Stimulated activated naive B cell treated with anti-CD40 and anti-IgM and Interleukin-4, amounts not matched to agents 10 μg/mL and 1 μg/mL and 100 μg/mL, for 72 hours (primary cell): ENCODE measurements around the gene TCP11.
"Not testable (repeated sequence)": the region's sequence is repeated elsewhere in the genome, so short reads cannot be mapped to it uniquely, and the experiment has no call there.

ENCODE experiments used
- ATAC-seq, 2 donors: fragments of 150-1000 bp; cut with Tn5 transposase; replicated peaks; 2 replicates each; pipeline ENCODE4 v1.10.0; 2021; ENCODE audit warnings: moderate library complexity in 1 of 2
- DNase-seq: peaks from one replicate; pipeline ENCODE4 v3.0.0; 2021
- H3K27ac Mint-ChIP-seq: one replicate; pipeline ENCODE4 v1.8.0; 2022; ENCODE audit warnings: mild to moderate bottlenecking, mixed read lengths
- H3K27me3 Mint-ChIP-seq, 2 donors: one replicate each; pipeline ENCODE4 v1.8.0; 2022; ENCODE audit warnings: mixed read lengths in 2 of 2
- H3K36me3 Mint-ChIP-seq, 2 donors: one replicate each; pipeline ENCODE4 v1.8.0; 2022; ENCODE audit warnings: mixed read lengths in 2 of 2, mild to moderate bottlenecking in 1 of 2
- H3K4me1 Mint-ChIP-seq, 2 donors: one replicate each; pipeline ENCODE4 v1.8.0; 2022; ENCODE audit warnings: mixed read lengths in 2 of 2, mild to moderate bottlenecking in 1 of 2
- H3K4me3 Mint-ChIP-seq, 2 donors: one replicate each; pipeline ENCODE4 v1.8.0; 2022; ENCODE audit warnings: mild to moderate bottlenecking in 2 of 2, mixed read lengths in 2 of 2, moderate library complexity in 1 of 2
- H3K9me3 Mint-ChIP-seq, 2 donors: one replicate each; pipeline ENCODE4 v1.8.0; 2022; ENCODE audit warnings: mixed read lengths in 2 of 2, mild to moderate bottlenecking in 1 of 2

TCP11 gene

GRCh38 chr6:35147026-35147425, 5.9 kb upstream of the TCP11 start:
- Mint-ChIP-seq H3K27ac (no peak overlapping the region), H3K27me3 (peaks cover 8 to 14% of the 10 kb centered on the region in 2 donors), H3K4me1 (no peaks in the 10 kb centered on the region), H3K4me3 (no peak overlapping the region), H3K36me3 (no peaks in the 10 kb centered on the region), H3K9me3 (no peaks in the 10 kb centered on the region)
- ATAC-seq (no peak), DNase-seq (no peak)

GRCh38 chr6:35146453-35146852, 5.3 kb upstream of the TCP11 start:
- no peaks in the 10 kb centered on the region for H3K9me3 Mint-ChIP-seq
- H3K27ac Mint-ChIP-seq, result no peak overlapping the region
- ATAC-seq, result peak; percentile 33 to 66
- DNase-seq, result no peak
- H3K36me3 Mint-ChIP-seq, result no peaks in the 10 kb centered on the region
- H3K4me3 Mint-ChIP-seq, result no peak overlapping the region
- H3K27me3 Mint-ChIP-seq, result peaks cover 14 to 18% of the 10 kb centered on the region in 2 donors
- peaks cover 0 to 2% of the 10 kb centered on the region in 2 donors for H3K4me1 Mint-ChIP-seq

- H3K27me3 Mint-ChIP-seq, result peaks cover 17 to 19% of the 10 kb centered on the region in 2 donors
- no peaks in the 10 kb centered on the region for H3K9me3 Mint-ChIP-seq
Observed at GRCh38 chr6:35145757-35146156, 4.6 kb upstream of the TCP11 start.

GRCh38 chr6:35142588-35143569, 1.7 kb upstream of the TCP11 start:
- Mint-ChIP-seq H3K27me3 (peaks cover 24 to 29% of the 10 kb centered on the region in 2 donors), H3K36me3 (peaks cover 0 to 3% of the 10 kb centered on the region in 2 donors), H3K27ac (no peak overlapping the region), H3K9me3 (no peaks in the 10 kb centered on the region), H3K4me3 (no peak overlapping the region), H3K4me1 (peaks cover 7 to 11% of the 10 kb centered on the region in 2 donors)
- DNase-seq (no peak), ATAC-seq (no peak)

More at GRCh38 chr6:35145757-35146156, 4.6 kb upstream of the TCP11 start:
- no peak for DNase-seq
- Mint-ChIP-seq H3K27ac (no peak overlapping the region), H3K4me3 (no peak overlapping the region), H3K36me3 (no peaks in the 10 kb centered on the region), H3K4me1 (peaks cover 1 to 3% of the 10 kb centered on the region in 2 donors)
- ATAC-seq, result no peak

GRCh38 chr6:35140639-35141006, 516 bp downstream of the TCP11 start:
- H3K9me3 Mint-ChIP-seq, result no peaks in the 10 kb centered on the region
- no peak for DNase-seq
- H3K4me3 Mint-ChIP-seq, result peak overlapping the region; percentile 67 to 81
- H3K27ac Mint-ChIP-seq, result no peak overlapping the region
- peaks cover 24 to 29% of the 10 kb centered on the region in 2 donors for H3K27me3 Mint-ChIP-seq
- H3K36me3 Mint-ChIP-seq, result peaks cover 0 to 3% of the 10 kb centered on the region in 2 donors
- H3K4me1 Mint-ChIP-seq, result peaks cover 10 to 17% of the 10 kb centered on the region in 2 donors
- ATAC-seq, result peak in 1 of 2 donors; percentile 10

- no peak for DNase-seq
- H3K27ac Mint-ChIP-seq, result no peak overlapping the region
- peaks cover 0 to 3% of the 10 kb centered on the region in 2 donors for H3K36me3 Mint-ChIP-seq
- peak; percentile 38 to 42 for ATAC-seq
- H3K9me3 Mint-ChIP-seq, result no peaks in the 10 kb centered on the region
- H3K4me3 Mint-ChIP-seq, result peak overlapping the region; percentile 67 to 81
- peaks cover 24 to 29% of the 10 kb centered on the region in 2 donors for H3K27me3 Mint-ChIP-seq
- peaks cover 10 to 17% of the 10 kb centered on the region in 2 donors for H3K4me1 Mint-ChIP-seq
Observed at GRCh38 chr6:35139924-35140638, 1.1 kb downstream of the TCP11 start.

- Mint-ChIP-seq H3K4me3 (no peak overlapping the region), H3K4me1 (peaks cover 10 to 17% of the 10 kb centered on the region in 2 donors), H3K9me3 (no peaks in the 10 kb centered on the region), H3K36me3 (peaks cover 0 to 3% of the 10 kb centered on the region in 2 donors), H3K27me3 (peaks cover 24 to 29% of the 10 kb centered on the region in 2 donors), H3K27ac (no peak overlapping the region)
- no peak for ATAC-seq
- no peak for DNase-seq
Observed at GRCh38 chr6:35139470-35139869, 1.7 kb downstream of the TCP11 start.

GRCh38 chr6:35138191-35138590, 2.9 kb downstream of the TCP11 start:
- H3K4me3 Mint-ChIP-seq, H3K27ac Mint-ChIP-seq: not testable (repeated sequence)
- H3K4me1 Mint-ChIP-seq, result peaks cover 10 to 17% of the 10 kb centered on the region in 2 donors

GRCh38 chr6:35136185-35136584, 5.0 kb downstream of the TCP11 start:
- DNase-seq, result no peak
- H3K4me1 Mint-ChIP-seq, result peaks cover 9 to 17% of the 10 kb centered on the region in 2 donors
- H3K4me3 Mint-ChIP-seq, result no peak overlapping the region
- no peaks in the 10 kb centered on the region for H3K9me3 Mint-ChIP-seq
- H3K36me3 Mint-ChIP-seq, result peaks cover 0 to 3% of the 10 kb centered on the region in 2 donors
- H3K27me3 Mint-ChIP-seq, result peaks cover 15 to 22% of the 10 kb centered on the region in 2 donors
- H3K27ac Mint-ChIP-seq, result no peak overlapping the region
- no peak for ATAC-seq

More at GRCh38 chr6:35138191-35138590, 2.9 kb downstream of the TCP11 start:
- not testable (repeated sequence) for H3K36me3 Mint-ChIP-seq, DNase-seq, H3K9me3 Mint-ChIP-seq, ATAC-seq
- H3K27me3 Mint-ChIP-seq, result peaks cover 24 to 29% of the 10 kb centered on the region in 2 donors

GRCh38 chr6:35128496-35128895, 12.6 kb downstream of the TCP11 start:
- no peaks in the 10 kb centered on the region for H3K36me3 Mint-ChIP-seq
- H3K27me3 Mint-ChIP-seq, result peaks cover 0 to 5% of the 10 kb centered on the region in 2 donors
- no peak overlapping the region for H3K4me3 Mint-ChIP-seq
- no peaks in the 10 kb centered on the region for H3K4me1 Mint-ChIP-seq
- H3K9me3 Mint-ChIP-seq, result no peaks in the 10 kb centered on the region
- H3K27ac Mint-ChIP-seq, result no peak overlapping the region
- DNase-seq (no peak), ATAC-seq (no peak)

GRCh38 chr6:35128042-35128441, 13.1 kb downstream of the TCP11 start:
- no peak for ATAC-seq
- DNase-seq, result no peak
- Mint-ChIP-seq H3K4me1 (no peaks in the 10 kb centered on the region), H3K27ac (no peak overlapping the region), H3K27me3 (peaks cover 0 to 5% of the 10 kb centered on the region in 2 donors), H3K36me3 (no peaks in the 10 kb centered on the region), H3K4me3 (no peak overlapping the region), H3K9me3 (no peaks in the 10 kb centered on the region)

GRCh38 chr6:35124356-35124755, 16.8 kb downstream of the TCP11 start:
- DNase-seq (no peak), ATAC-seq (no peak)
- Mint-ChIP-seq H3K27ac (no peak overlapping the region), H3K27me3 (peaks cover 0 to 5% of the 10 kb centered on the region in 2 donors), H3K36me3 (peaks cover 0 to 3% of the 10 kb centered on the region in 2 donors), H3K9me3 (peaks cover 0 to 3% of the 10 kb centered on the region in 2 donors), H3K4me3 (no peak overlapping the region), H3K4me1 (no peaks in the 10 kb centered on the region)

- peaks cover 0 to 5% of the 10 kb centered on the region in 2 donors for H3K27me3 Mint-ChIP-seq
- H3K4me1 Mint-ChIP-seq, result no peaks in the 10 kb centered on the region
- no peak overlapping the region for H3K4me3 Mint-ChIP-seq
- H3K27ac Mint-ChIP-seq, result no peak overlapping the region
- peaks cover 0 to 3% of the 10 kb centered on the region in 2 donors for H3K9me3 Mint-ChIP-seq
- peaks cover 0 to 3% of the 10 kb centered on the region in 2 donors for H3K36me3 Mint-ChIP-seq
- ATAC-seq (no peak), DNase-seq (no peak)
Observed at GRCh38 chr6:35120746-35121145, 20.4 kb downstream of the TCP11 start.

- Mint-ChIP-seq H3K4me3 (no peak overlapping the region), H3K27ac (no peak overlapping the region), H3K4me1 (peaks cover 6 to 8% of the 10 kb centered on the region in 2 donors), H3K9me3 (peaks cover 5 to 6% of the 10 kb centered on the region in 2 donors), H3K27me3 (peaks cover 11 to 17% of the 10 kb centered on the region in 2 donors), H3K36me3 (peaks cover 1 to 9% of the 10 kb centered on the region in 2 donors)
- DNase-seq (no peak), ATAC-seq (no peak)
Observed at GRCh38 chr6:35108309-35108885, 32.7 kb downstream of the TCP11 start.
